Measurements from ENCODE around the gene CFDP1. TPM values are rescaled to one million over a fixed set of nuclear protein-coding genes. Genes with fewer than 3 reads are reported as not detected.

The CFDP1 gene
- total RNA-seq, 2 donors from 2014 or later, result 88.7 to 117 TPM

- Histone ChIP-seq H3K27me3 (ENCODE audit: control insufficient read depth, insufficient read depth, low read length, poor library complexity, severe bottlenecking) (no peaks in the 10 kb centered on the region), H3K27ac (ENCODE audit: low read depth, low read length) (no peak overlapping the region), H3K9me3 (ENCODE audit: control insufficient read depth, low read length) (no peaks in the 10 kb centered on the region), H3K9ac (ENCODE audit: extremely low read depth, low read length, poor library complexity, severe bottlenecking) (no peak overlapping the region), H3K36me3 (ENCODE audit: control insufficient read depth, insufficient read depth, low read length) (no peaks in the 10 kb centered on the region), H3K4me3 (ENCODE audit: low read length) (no peak overlapping the region), H3K4me1 (ENCODE audit: control insufficient read depth, insufficient read depth, low read length) (no peaks in the 10 kb centered on the region)
- H3K9me3 Mint-ChIP-seq, result no peaks in the 10 kb centered on the region
- 100% methylated on average over 2 of the region's 2 CpGs; no CpG with 5 or more reads in 1 of the 2 experiments for WGBS, 2 experiments (ENCODE audit: insufficient coverage in 1 of 2, insufficient read length in 1 of 2)
- H3K4me3 Mint-ChIP-seq, result no peak overlapping the region
- DNase-seq, result no peak
- TF ChIP-seq CTCF (conservative IDR thresholded peaks at IDR 0.05), result no peak
- H3K4me1 Mint-ChIP-seq, result no peaks in the 10 kb centered on the region
- peaks cover 45% of the 10 kb centered on the region for H3K36me3 Mint-ChIP-seq (ENCODE audit: low read depth)
- H3K27me3 Mint-ChIP-seq (ENCODE audit: insufficient read depth), result no peaks in the 10 kb centered on the region
- no peak overlapping the region for H3K27ac Mint-ChIP-seq
Observed at GRCh38 chr16:75333721-75334163, 99.6 kb downstream of the CFDP1 start.

- no peak overlapping the region for H3K4me3 ChIP-seq (ENCODE audit: low read length)
- 92 to 100% methylated on average over 1 to 4 of the region's 4 CpGs for WGBS, 2 experiments (ENCODE audit: insufficient coverage in 1 of 2, insufficient read length in 1 of 2)
- no peak overlapping the region for H3K27ac Mint-ChIP-seq
Observed at GRCh38 chr16:75329943-75330342, 103.4 kb downstream of the CFDP1 start.

GRCh38 chr16:75326333-75326732 lies 107.0 kb downstream of the CFDP1 start:
- no peak overlapping the region for H3K9ac ChIP-seq (ENCODE audit: extremely low read depth, low read length, poor library complexity, severe bottlenecking)
- H3K27ac Mint-ChIP-seq, result no peak overlapping the region
- H3K36me3 Mint-ChIP-seq (ENCODE audit: low read depth), result peaks cover 11% of the 10 kb centered on the region
- H3K9me3 Mint-ChIP-seq, result no peaks in the 10 kb centered on the region
- H3K9me3 ChIP-seq (ENCODE audit: control insufficient read depth, low read length), result no peaks in the 10 kb centered on the region
- 90 to 96% methylated on average over 5 of the region's 5 CpGs for WGBS, 2 experiments (ENCODE audit: insufficient coverage in 1 of 2, insufficient read length in 1 of 2)
- peaks cover 3% of the 10 kb centered on the region for H3K36me3 ChIP-seq (ENCODE audit: control insufficient read depth, insufficient read depth, low read length)
- H3K27me3 Mint-ChIP-seq (ENCODE audit: insufficient read depth), result no peaks in the 10 kb centered on the region
- H3K4me1 ChIP-seq (ENCODE audit: control insufficient read depth, insufficient read depth, low read length), result no peaks in the 10 kb centered on the region
- no peak overlapping the region for H3K27ac ChIP-seq (ENCODE audit: low read depth, low read length)
- no peak overlapping the region for H3K4me3 ChIP-seq (ENCODE audit: low read length)
- peaks cover 6% of the 10 kb centered on the region for H3K4me1 Mint-ChIP-seq
- no peaks in the 10 kb centered on the region for H3K27me3 ChIP-seq (ENCODE audit: control insufficient read depth, insufficient read depth, low read length, poor library complexity, severe bottlenecking)
- TF ChIP-seq CTCF (conservative IDR thresholded peaks at IDR 0.05), result no peak
- no peak overlapping the region for H3K4me3 Mint-ChIP-seq
- DNase-seq, result no peak

More at GRCh38 chr16:75329943-75330342, 103.4 kb downstream of the CFDP1 start:
- H3K27me3 Mint-ChIP-seq (ENCODE audit: insufficient read depth), result no peaks in the 10 kb centered on the region
- TF ChIP-seq CTCF (conservative IDR thresholded peaks at IDR 0.05), result no peak
- peaks cover 22% of the 10 kb centered on the region for H3K36me3 Mint-ChIP-seq (ENCODE audit: low read depth)
- no peaks in the 10 kb centered on the region for H3K4me1 ChIP-seq (ENCODE audit: control insufficient read depth, insufficient read depth, low read length)
- H3K4me1 Mint-ChIP-seq, result no peaks in the 10 kb centered on the region
- DNase-seq, result no peak
- H3K27me3 ChIP-seq (ENCODE audit: control insufficient read depth, insufficient read depth, low read length, poor library complexity, severe bottlenecking), result no peaks in the 10 kb centered on the region
- no peak overlapping the region for H3K4me3 Mint-ChIP-seq
- no peak overlapping the region for H3K9ac ChIP-seq (ENCODE audit: extremely low read depth, low read length, poor library complexity, severe bottlenecking)
- H3K9me3 Mint-ChIP-seq, result no peaks in the 10 kb centered on the region
- no peaks in the 10 kb centered on the region for H3K9me3 ChIP-seq (ENCODE audit: control insufficient read depth, low read length)
- H3K36me3 ChIP-seq (ENCODE audit: control insufficient read depth, insufficient read depth, low read length), result no peaks in the 10 kb centered on the region
- no peak overlapping the region for H3K27ac ChIP-seq (ENCODE audit: low read depth, low read length)

Measured in endodermal cell (in vitro differentiated cells).